Stomach (tissue), 9 donors: ENCODE data around the gene DGCR8. TPM values are rescaled to one million over a fixed set of nuclear protein-coding genes. Genes with fewer than 3 reads are reported as not detected.

Experiments used
- DNase-seq, 2 donors: peaks; one replicate each; pipeline versions ENCODE4 v3.0.0 to v3.0.0-alpha.2; 2013 to 2019
- H3K27ac ChIP-seq, 5 donors: fragments of 200-600 bp in 4 of 5; sonication (generic) in 4 of 5; one replicate each; pipeline ENCODE4 v1.5.1; 2013 to 2019; ENCODE audit warnings: mild to moderate bottlenecking in 1 of 5, moderate library complexity in 1 of 5
- H3K27me3 ChIP-seq, 3 donors: fragments of 200-600 bp; sonication (generic); one replicate each; pipeline ENCODE4 v1.5.1; 2017 to 2019; ENCODE audit warnings: mixed run types in 1 of 3
- H3K36me3 ChIP-seq, 4 donors: fragments of 200-600 bp; sonication (generic); 1 replicate in 3 of 4; 2 replicates in 1 of 4; pipeline ENCODE4 v1.5.1; 2016 to 2019
- H3K4me1 ChIP-seq, 4 donors: fragments of 200-600 bp; sonication (generic); one replicate each; pipeline ENCODE4 v1.5.1; 2016 to 2019
- H3K4me3 ChIP-seq, 4 donors: fragments of 200-600 bp; sonication (generic) in 3 of 4; one replicate each; pipeline ENCODE4 v1.5.1; 2016 to 2019; ENCODE audit warnings: mild to moderate bottlenecking in 1 of 4
- H3K9me3 ChIP-seq, 4 donors: fragments of 200-600 bp; sonication (generic); one replicate each; pipeline ENCODE4 v1.5.1; 2016 to 2019
- CTCF ChIP-seq, 7 experiments: fragments of 450-650 bp in 4 of 7; fragments of 200-600 bp in 3 of 7; sonication (generic) in 3 of 7; IDR thresholded peaks; one replicate each; pipeline ENCODE4 v1.5.1; 2016 to 2019; ENCODE audit warnings: antibody characterized with exemption in 7 of 7, control low read depth in 2 of 7, mild to moderate bottlenecking in 1 of 7
- EP300 ChIP-seq: sonication (generic); formaldehyde crosslinking; IDR thresholded peaks from one replicate; pipeline ENCODE4 v1.6.1; 2017; ENCODE audit warnings: antibody characterized with exemption
- POLR2A ChIP-seq, 4 donors: fragments of 450-650 bp; IDR thresholded peaks; one replicate each; pipeline ENCODE4 v1.6.1; 2016; ENCODE audit warnings: antibody characterized with exemption in 4 of 4, control low read depth in 2 of 4, mild to moderate bottlenecking in 1 of 4, moderate library complexity in 1 of 4
- POLR2AphosphoS5 ChIP-seq, 3 donors: sonication (generic); formaldehyde crosslinking; IDR thresholded peaks; one replicate each; pipeline ENCODE4 v1.6.1; 2016; ENCODE audit warnings: antibody characterized with exemption in 3 of 3
- WGBS, 5 donors: extraction: QIAGEN DNeasy Blood & Tissue Kit in 3 of 5; methylation state at CpG; one replicate each; pipeline versions ENCODE4 v1.1.5 to v1.1.7; 2013 to 2018; 5-methylcytosine and 5-hydroxymethylcytosine counted together
- intact Hi-C: fragments of 100-400 bp; cut with DNase I; formaldehyde crosslinking; loops from one replicate; pipeline ENCODE4 v1.15.1; 2023; ENCODE audit warnings: low total_unique reads
- polyA plus RNA-seq, 3 donors: library from polyadenylated mRNA; stranded (reverse); fragments of 200-250 nt; gene quantifications; one replicate each; pipeline ENCODE4 v1.2.3, GENCODE V29; 2013
- total RNA-seq, 5 donors: library from RNA; depleted of rRNA; stranded (reverse); fragments of >200 nt; gene quantifications; one replicate each; pipeline versions ENCODE4 v1.1.0 to v1.2.3, GENCODE V29; 2014 to 2016
- donor health status: healthy with polysubstance abuse.
- donor health status: Bipolar disorder and iron deficiency.
- donor health status: healthy.

Gene DGCR8
- total and polyA plus RNA-seq, 8 donors, result 7.8 to 55.4 (median 30.6) TPM

- Histone ChIP-seq H3K9me3 (no peaks in the 10 kb centered on the region), H3K27me3 (no peaks in the 10 kb centered on the region), H3K4me1 (no peaks in the 10 kb centered on the region), H3K27ac (no peak overlapping the region), H3K36me3 (peaks cover 7 to 72% (median 60%) of the 10 kb centered on the region in 4 donors), H3K4me3 (no peak overlapping the region)
- TF ChIP-seq EP300 (no peak), CTCF (IDR thresholded peaks at IDR 0.05) (no peak), POLR2AphosphoS5 (IDR thresholded peaks at IDR 0.05) (no peak), POLR2A (IDR thresholded peaks at IDR 0.05) (no peak)
- intact Hi-C loops, result no loop called here
- no peak for DNase-seq
- WGBS, 5 donors, result 83 to 97% (median 84%) methylated on average over 6 to 19 of the region's 19 CpGs
These were observed 64.0 kb downstream of the DGCR8 start for GRCh38 chr22:20143883-20144665.

GRCh38 chr22:20145206-20145831 lies 65.3 kb downstream of the DGCR8 start:
- H3K4me1 ChIP-seq, result no peaks in the 10 kb centered on the region
- no peak overlapping the region for H3K27ac ChIP-seq
- H3K4me3 ChIP-seq, result no peak overlapping the region
- intact Hi-C loops, result no loop called here
- no peaks in the 10 kb centered on the region for H3K9me3 ChIP-seq
- 86 to 94% (median 91%) methylated on average over 13 to 22 of the region's 22 CpGs for WGBS, 5 donors
- H3K27me3 ChIP-seq, result no peaks in the 10 kb centered on the region
- peaks cover 0 to 60% (median 49%) of the 10 kb centered on the region in 4 donors for H3K36me3 ChIP-seq
- no peak for DNase-seq
- TF ChIP-seq EP300 (no peak), CTCF (IDR thresholded peaks at IDR 0.05) (no peak), POLR2A (IDR thresholded peaks at IDR 0.05) (no peak), POLR2AphosphoS5 (IDR thresholded peaks at IDR 0.05) (no peak)

- no peak overlapping the region for H3K27ac ChIP-seq
- no peaks in the 10 kb centered on the region for H3K27me3 ChIP-seq
- DNase-seq, result no peak
- H3K4me3 ChIP-seq, result no peak overlapping the region
- TF ChIP-seq CTCF (IDR thresholded peaks at IDR 0.05) (no peak), EP300 (no peak), POLR2AphosphoS5 (IDR thresholded peaks at IDR 0.05) (no peak), POLR2A (IDR thresholded peaks at IDR 0.05) (no peak)
- no peaks in the 10 kb centered on the region for H3K9me3 ChIP-seq
- no peaks in the 10 kb centered on the region for H3K4me1 ChIP-seq
- peaks cover 0 to 55% (median 44%) of the 10 kb centered on the region in 4 donors for H3K36me3 ChIP-seq
- intact Hi-C loops, result no loop called here
- WGBS, 5 donors, result 86 to 93% (median 91%) methylated on average over 18 to 21 of the region's 21 CpGs
These were observed 65.8 kb downstream of the DGCR8 start for GRCh38 chr22:20145832-20146223.

GRCh38 chr22:20146777-20147176 lies 66.7 kb downstream of the DGCR8 start:
- Histone ChIP-seq H3K4me1 (no peaks in the 10 kb centered on the region), H3K27me3 (no peaks in the 10 kb centered on the region), H3K36me3 (peaks cover 0 to 45% (median 34%) of the 10 kb centered on the region in 4 donors), H3K27ac (no peak overlapping the region), H3K9me3 (no peaks in the 10 kb centered on the region), H3K4me3 (no peak overlapping the region)
- intact Hi-C loops, result no loop called here
- no peak for TF ChIP-seq POLR2AphosphoS5 (IDR thresholded peaks at IDR 0.05)
- TF ChIP-seq POLR2A (IDR thresholded peaks at IDR 0.05), result no peak
- no peak for TF ChIP-seq EP300
- no peak for TF ChIP-seq CTCF (IDR thresholded peaks at IDR 0.05)
- WGBS, 5 donors, result 66 to 84% (median 68%) methylated on average over 1 to 22 of the region's 22 CpGs
- DNase-seq, result no peak
